Right lobe of liver (tissue), 6 donors: ENCODE results near the gene FHIP1A. TPM values are rescaled to one million over a fixed set of nuclear protein-coding genes. Genes with fewer than 3 reads are reported as not detected.

Experiments used
- ATAC-seq, 4 donors: fragments of 200-7000 bp; cut with Tn5 transposase; one replicate each; pipeline ENCODE4 v1.9.1; 2020; ENCODE audit warnings: mild to moderate bottlenecking in 4 of 4, moderate library complexity in 4 of 4
- DNase-seq, 3 donors: peaks; one replicate each; pipeline ENCODE4 v3.0.0-alpha.2; 2020
- H3K27ac ChIP-seq, 3 donors: fragments of 200-600 bp; one replicate each; pipeline ENCODE4 v1.8.0; 2022
- H3K27me3 ChIP-seq, 2 donors: fragments of 200-600 bp; one replicate each; pipeline ENCODE4 v1.8.0; 2022
- H3K36me3 ChIP-seq, 4 donors: fragments of 200-600 bp; sonication (generic) in 1 of 4; one replicate each; pipeline versions ENCODE4 v1.5.1 to v1.8.0; 2017 to 2022; ENCODE audit warnings: control low read depth in 1 of 4
- H3K4me1 ChIP-seq, 4 donors: fragments of 200-600 bp; sonication (generic) in 1 of 4; one replicate each; pipeline versions ENCODE4 v1.5.1 to v1.8.0; 2017 to 2022; ENCODE audit warnings: control low read depth in 1 of 4
- H3K4me3 ChIP-seq, 3 donors: fragments of 200-600 bp; one replicate each; pipeline ENCODE4 v1.8.0; 2022
- H3K9me3 ChIP-seq, 4 donors: fragments of 200-600 bp; sonication (generic) in 1 of 4; one replicate each; pipeline versions ENCODE4 v1.5.1 to v1.8.0; 2017 to 2022; ENCODE audit warnings: control low read depth in 1 of 4
- CTCF ChIP-seq, 4 donors: fragments of 200-600 bp in 3 of 4; fragments of 450-650 bp in 1 of 4; IDR thresholded peaks; one replicate each; pipeline versions ENCODE4 v1.5.1 to v1.8.0; 2016 to 2022; ENCODE audit warnings: antibody characterized with exemption in 4 of 4, mild to moderate bottlenecking in 2 of 4
- POLR2A ChIP-seq: fragments of 450-650 bp; IDR thresholded peaks from one replicate; pipeline ENCODE4 v1.6.1; 2017; ENCODE audit warnings: antibody characterized with exemption, mild to moderate bottlenecking
- WGBS: methylation state at CpG from one replicate; pipeline ENCODE4 v1.1.6; 2018; ENCODE audit warnings: low coverage, low lambda C conversion rate; ENCODE audit not compliant: insufficient coverage; ENCODE audit errors: missing lambda C conversion rate; 5-methylcytosine and 5-hydroxymethylcytosine counted together
- intact Hi-C, 2 donors: fragments of 100-400 bp; cut with DNase I; formaldehyde crosslinking; loops; one replicate each; pipeline versions ENCODE4 v1.11.2 to v1.14.1; 2022
- total RNA-seq, 6 experiments: library from RNA; depleted of rRNA in 2 of 6; stranded (reverse); fragments of >200 nt in 2 of 6; fragmentation: NEBNext Ultra II Directional in 3 of 6; extraction: Animal tissue kit (Norgen Biotek cat#: 25700) in 3 of 6; gene quantifications; one replicate each; pipeline versions ENCODE4 v1.1.0 to v1.2.4, GENCODE V29; 2016 to 2023
- donor health status: DM: no; HTN: yes; CAD: no.
- donor health status: DM: no; HTN: no; CAD: no.
- donor health status: DM: no; HTN: no; CAD: no.
- donor health status: DM: no; HTN: yes; CAD: no.
- donor health status: DM: no; HTN: yes; CAD: no.

Gene FHIP1A
- total RNA-seq, 6 experiments from 2014 or later, result 0.74 to 5.7 (median 3.2) TPM

- H3K27me3 ChIP-seq, result no peaks in the 10 kb centered on the region
- intact Hi-C loops, result no loop called here
- no peak for ATAC-seq
These were observed 30.3 kb downstream of the FHIP1A start for GRCh38 chr4:151439320-151439719.

GRCh38 chr4:151442002-151442401 lies 33.0 kb downstream of the FHIP1A start:
- DNase-seq (no peak), ATAC-seq (no peak)
- no peaks in the 10 kb centered on the region for H3K36me3 ChIP-seq
- no peaks in the 10 kb centered on the region for H3K9me3 ChIP-seq
- TF ChIP-seq CTCF (IDR thresholded peaks at IDR 0.05) (no peak), POLR2A (no peak)
- no peaks in the 10 kb centered on the region for H3K4me1 ChIP-seq
- no peak overlapping the region for H3K4me3 ChIP-seq
- intact Hi-C loops, result no loop called here
- 100% methylated on average over 2 of the region's 2 CpGs for WGBS
- H3K27me3 ChIP-seq, result no peaks in the 10 kb centered on the region
- no peak overlapping the region for H3K27ac ChIP-seq

More at GRCh38 chr4:151439320-151439719, 30.3 kb downstream of the FHIP1A start:
- H3K36me3 ChIP-seq, result no peaks in the 10 kb centered on the region
- no peak overlapping the region for H3K4me3 ChIP-seq
- peaks cover 0 to 8% (median 3%) of the 10 kb centered on the region in 4 donors for H3K4me1 ChIP-seq
- no peak overlapping the region for H3K27ac ChIP-seq
- DNase-seq, result no peak
- H3K9me3 ChIP-seq, result no peaks in the 10 kb centered on the region
- TF ChIP-seq CTCF (IDR thresholded peaks at IDR 0.05) (no peak), POLR2A (no peak)

GRCh38 chr4:151443247-151443646 lies 34.3 kb downstream of the FHIP1A start:
- H3K9me3 ChIP-seq, result no peaks in the 10 kb centered on the region
- H3K4me1 ChIP-seq, result no peaks in the 10 kb centered on the region
- no peaks in the 10 kb centered on the region for H3K27me3 ChIP-seq
- DNase-seq, result no peak
- TF ChIP-seq CTCF (IDR thresholded peaks at IDR 0.05) (no peak), POLR2A (no peak)
- no peak overlapping the region for H3K4me3 ChIP-seq
- WGBS, result 60% methylated on average over 3 of the region's 5 CpGs
- no peaks in the 10 kb centered on the region for H3K36me3 ChIP-seq
- intact Hi-C loops, result no loop called here
- no peak for ATAC-seq
- no peak overlapping the region for H3K27ac ChIP-seq

DNA sequence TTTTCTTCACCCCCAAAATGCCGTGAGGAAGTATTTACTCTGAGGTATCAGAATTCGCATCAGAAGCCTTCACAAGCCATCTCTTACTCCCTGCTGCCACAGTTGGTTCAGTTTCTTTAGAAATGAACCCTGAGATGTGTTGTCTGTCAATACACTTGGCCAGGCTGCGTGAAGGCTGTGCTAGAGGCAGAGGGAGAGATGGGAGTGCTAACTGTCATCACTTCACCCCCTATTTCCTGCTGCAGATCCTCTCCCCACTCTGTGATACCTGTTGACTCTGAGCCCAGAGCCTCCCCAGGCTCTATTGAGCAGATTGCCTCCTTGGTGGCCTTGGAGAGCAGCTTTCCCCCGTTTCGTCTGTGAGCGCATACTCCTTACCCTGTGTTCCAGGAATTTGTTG lies 34.8 kb downstream of the FHIP1A start:
- Histone ChIP-seq H3K4me3 (no peak overlapping the region), H3K36me3 (no peaks in the 10 kb centered on the region), H3K9me3 (no peaks in the 10 kb centered on the region), H3K27ac (no peak overlapping the region), H3K4me1 (no peaks in the 10 kb centered on the region), H3K27me3 (no peaks in the 10 kb centered on the region)
- intact Hi-C loops, result no loop called here
- no peak for ATAC-seq
- DNase-seq, result no peak
- WGBS, result 89% methylated on average over 4 of the region's 6 CpGs
- no peak for TF ChIP-seq CTCF (IDR thresholded peaks at IDR 0.05)
- no peak for TF ChIP-seq POLR2A

DNA sequence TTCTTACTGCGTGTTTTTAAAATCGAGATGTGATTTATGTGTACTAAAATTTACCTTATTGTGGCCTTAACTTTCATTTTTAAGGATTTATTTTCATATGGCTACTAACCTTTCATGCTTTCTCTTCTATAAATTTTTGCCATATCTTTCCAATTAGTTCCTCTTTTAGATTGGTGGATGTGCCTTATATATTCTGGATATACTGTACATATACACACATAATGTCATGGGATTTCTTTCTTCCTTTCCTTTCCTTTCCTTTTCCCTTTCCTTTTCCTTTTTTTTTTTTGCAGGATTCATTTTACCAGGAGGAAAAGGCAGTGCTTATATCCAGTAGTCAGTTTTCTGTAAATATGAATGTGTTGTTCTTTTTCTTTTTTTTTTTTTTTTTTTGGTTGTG lies 37.2 kb downstream of the FHIP1A start:
- no peaks in the 10 kb centered on the region for H3K27me3 ChIP-seq
- DNase-seq, result no peak
- no peak for ATAC-seq
- no peaks in the 10 kb centered on the region for H3K4me1 ChIP-seq
- H3K4me3 ChIP-seq, result no peak overlapping the region
- no peaks in the 10 kb centered on the region for H3K9me3 ChIP-seq
- no peak overlapping the region for H3K27ac ChIP-seq
- H3K36me3 ChIP-seq, result no peaks in the 10 kb centered on the region
- intact Hi-C loops, result no loop called here
- TF ChIP-seq POLR2A (no peak), CTCF (IDR thresholded peaks at IDR 0.05) (no peak)
- 95% methylated on average over 2 of the region's 2 CpGs for WGBS
